ENCODE measurements around the gene ADAM12.

Gene ADAM12

DNA sequence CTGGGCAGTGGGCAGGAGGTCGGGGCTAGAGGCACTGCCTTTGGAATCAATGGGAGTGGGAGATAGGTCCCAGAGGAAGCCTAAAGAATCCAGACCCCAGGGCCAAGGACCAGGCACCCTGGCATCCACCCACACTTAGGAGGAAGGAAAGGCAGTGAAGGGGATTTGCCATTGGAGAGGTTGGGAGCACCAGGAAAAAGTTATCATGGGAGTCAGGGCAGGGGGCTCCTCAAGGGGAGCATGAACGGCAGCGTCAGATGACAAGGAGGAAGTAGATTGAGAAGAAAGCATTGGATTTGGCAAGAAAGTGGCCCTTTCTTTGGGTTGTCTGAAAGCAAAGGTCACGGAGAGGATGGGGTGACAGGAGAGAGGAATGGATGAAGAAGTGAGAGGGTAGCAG lies 142.8 kb downstream of the ADAM12 start:
- FAIRE-seq (no peak), DNase-seq (ENCODE audit: insufficient read length, low spot score) (no peak)
- TF ChIP-seq, protein P1, sequence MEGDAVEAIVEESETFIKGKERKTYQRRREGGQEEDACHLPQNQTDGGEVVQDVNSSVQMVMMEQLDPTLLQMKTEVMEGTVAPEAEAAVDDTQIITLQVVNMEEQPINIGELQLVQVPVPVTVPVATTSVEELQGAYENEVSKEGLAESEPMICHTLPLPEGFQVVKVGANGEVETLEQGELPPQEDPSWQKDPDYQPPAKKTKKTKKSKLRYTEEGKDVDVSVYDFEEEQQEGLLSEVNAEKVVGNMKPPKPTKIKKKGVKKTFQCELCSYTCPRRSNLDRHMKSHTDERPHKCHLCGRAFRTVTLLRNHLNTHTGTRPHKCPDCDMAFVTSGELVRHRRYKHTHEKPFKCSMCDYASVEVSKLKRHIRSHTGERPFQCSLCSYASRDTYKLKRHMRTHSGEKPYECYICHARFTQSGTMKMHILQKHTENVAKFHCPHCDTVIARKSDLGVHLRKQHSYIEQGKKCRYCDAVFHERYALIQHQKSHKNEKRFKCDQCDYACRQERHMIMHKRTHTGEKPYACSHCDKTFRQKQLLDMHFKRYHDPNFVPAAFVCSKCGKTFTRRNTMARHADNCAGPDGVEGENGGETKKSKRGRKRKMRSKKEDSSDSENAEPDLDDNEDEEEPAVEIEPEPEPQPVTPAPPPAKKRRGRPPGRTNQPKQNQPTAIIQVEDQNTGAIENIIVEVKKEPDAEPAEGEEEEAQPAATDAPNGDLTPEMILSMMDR (IDR thresholded peaks at IDR 0.05; ENCODE audit: insufficient read depth, missing control alignments): no peak

DNA sequence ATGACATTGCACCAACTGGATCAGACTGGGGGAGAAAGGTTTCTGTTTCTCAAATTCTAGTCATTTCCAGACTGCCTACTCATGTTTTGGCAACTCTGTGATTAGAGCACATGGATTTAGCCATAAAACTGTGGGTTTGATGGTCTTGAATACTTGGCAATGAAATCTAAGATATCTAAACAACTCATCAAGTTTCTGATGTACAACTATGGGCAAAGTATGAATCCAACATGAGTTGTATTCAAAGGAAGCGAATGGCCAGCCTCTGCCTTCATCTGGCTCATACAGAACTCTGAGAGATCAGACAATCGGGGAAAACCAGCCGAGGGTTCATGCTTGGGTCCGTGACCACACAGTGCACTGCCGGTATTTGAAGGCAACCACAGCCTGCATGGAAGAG lies 144.3 kb downstream of the ADAM12 start:
- DNase-seq (ENCODE audit: insufficient read length, low spot score) (no peak), FAIRE-seq (no peak)
- TF ChIP-seq, protein P1 (IDR thresholded peaks at IDR 0.05; ENCODE audit: insufficient read depth, missing control alignments): no peak

DNA sequence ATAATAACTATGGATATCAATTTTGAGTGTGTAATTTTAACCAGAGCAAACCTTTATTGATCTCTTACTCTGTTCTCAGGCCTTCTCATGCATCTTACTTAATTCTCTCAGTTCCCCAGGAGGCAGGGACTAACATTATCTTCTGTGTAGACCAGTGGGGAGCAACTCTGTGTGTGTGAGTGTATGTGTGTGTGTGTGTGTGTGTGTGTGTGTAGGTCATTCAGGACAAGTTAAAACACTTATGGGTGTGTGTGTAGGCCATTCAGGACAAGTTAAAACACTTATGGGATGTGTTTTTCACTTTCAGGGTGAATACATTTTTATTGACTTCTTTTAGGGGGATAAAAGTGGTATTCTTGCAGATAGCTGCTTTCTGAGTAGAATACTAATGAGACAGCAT lies 145.0 kb downstream of the ADAM12 start:
- DNase-seq (ENCODE audit: insufficient read length, low spot score) (no peak), FAIRE-seq (no peak)
- TF ChIP-seq, protein P1 (IDR thresholded peaks at IDR 0.05; ENCODE audit: insufficient read depth, missing control alignments): no peak

DNA sequence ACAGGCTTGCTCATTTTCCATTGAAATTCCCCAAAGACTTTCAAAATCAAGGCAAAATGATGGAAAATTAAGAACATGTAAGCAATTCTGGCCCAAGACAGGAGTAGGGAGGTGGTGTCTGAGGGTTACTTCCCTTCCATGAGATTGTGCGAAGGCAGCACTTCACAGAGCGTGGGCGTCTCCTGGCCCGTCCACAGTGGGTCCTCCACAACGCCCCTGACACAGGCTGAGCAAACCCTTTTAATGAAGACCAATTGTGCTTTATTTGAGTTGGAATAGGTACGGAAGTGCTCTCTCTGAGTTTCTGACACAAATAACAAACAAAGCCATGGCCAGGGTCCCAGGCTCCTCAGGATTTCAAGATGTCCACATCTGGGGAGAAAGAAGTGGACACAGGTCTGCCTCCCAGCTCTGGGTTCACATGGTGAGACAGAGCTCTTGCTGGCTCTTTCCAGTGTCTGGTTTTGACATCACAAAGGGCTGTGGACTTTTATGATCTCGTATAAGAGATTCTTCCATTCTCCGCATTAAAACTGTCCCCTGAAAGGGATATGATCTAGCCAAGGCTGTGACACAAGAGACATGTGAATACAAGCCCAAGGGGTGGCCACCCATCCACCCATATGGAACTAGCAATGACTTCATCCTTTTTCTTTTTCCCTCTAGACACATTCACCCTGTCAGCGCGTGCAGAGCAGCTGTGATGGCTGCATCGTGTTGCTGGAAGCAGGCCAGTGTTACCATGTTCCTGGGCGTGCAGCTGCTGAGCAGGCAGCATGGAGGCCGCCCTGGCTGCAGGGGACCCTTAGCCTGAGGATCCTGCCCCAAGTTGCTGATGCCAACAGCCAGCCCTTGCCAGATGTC lies 145.6 kb downstream of the ADAM12 start:
- DNase-seq (ENCODE audit: insufficient read length, low spot score) (no peak), FAIRE-seq (no peak)
- TF ChIP-seq, protein P1 (IDR thresholded peaks at IDR 0.05; ENCODE audit: insufficient read depth, missing control alignments): no peak

DNA sequence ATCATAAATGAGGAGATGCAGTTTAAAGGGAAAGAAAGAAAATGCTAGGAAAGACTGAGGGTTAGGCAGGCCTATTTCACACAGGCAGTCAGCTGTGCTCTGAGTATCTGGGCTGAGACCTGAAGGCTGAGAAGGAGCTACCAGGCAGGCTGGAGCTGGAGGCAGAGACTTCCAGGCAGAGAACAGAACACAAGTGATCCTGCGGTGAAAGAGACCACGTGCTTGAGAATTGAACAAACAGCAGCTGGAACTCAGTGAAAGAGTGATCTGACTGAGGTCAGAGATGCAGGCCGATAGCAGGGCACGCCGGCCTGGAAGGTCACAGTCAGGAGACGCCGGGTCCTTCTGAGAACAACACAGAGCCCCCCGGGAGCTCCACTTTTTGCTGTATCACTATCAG lies 147.8 kb downstream of the ADAM12 start:
- TF ChIP-seq, protein P1 (IDR thresholded peaks at IDR 0.05; ENCODE audit: insufficient read depth, missing control alignments): no peak
- no peak for DNase-seq (ENCODE audit: insufficient read length, low spot score)
- no peak for FAIRE-seq

DNA sequence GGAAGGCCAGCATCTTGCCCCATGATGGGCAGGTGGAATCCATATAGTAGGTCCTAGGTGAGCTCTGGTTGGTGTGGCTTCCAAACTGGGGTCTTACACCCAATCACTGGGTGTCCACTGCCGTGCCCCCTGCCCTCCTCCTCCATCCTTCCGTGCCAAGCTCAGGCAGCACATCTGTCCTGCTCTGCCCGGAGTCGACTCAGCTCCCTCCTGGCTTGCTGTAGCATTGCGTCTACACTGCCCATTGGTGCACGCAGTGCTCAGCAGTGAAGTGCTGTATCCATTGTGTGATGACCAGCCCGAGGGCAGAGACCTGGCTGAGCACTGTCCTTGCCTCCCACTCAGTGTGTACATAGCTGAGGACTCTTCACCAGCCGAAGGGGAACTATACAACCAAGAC lies 148.4 kb downstream of the ADAM12 start:
- no peak for DNase-seq (ENCODE audit: insufficient read length, low spot score)
- no peak for FAIRE-seq
- TF ChIP-seq, protein P1 (IDR thresholded peaks at IDR 0.05; ENCODE audit: insufficient read depth, missing control alignments): no peak
